Kidney (tissue), 14 donors: ENCODE results near the gene MMGT1. TPM values are rescaled to one million over a fixed set of nuclear protein-coding genes. Genes with fewer than 3 reads are reported as not detected.

Source experiments
- DNase-seq, 5 donors: peaks; one replicate each; pipeline ENCODE4 v3.0.0-alpha.2; 2013 to 2020
- FAIRE-seq: peaks from 2 replicates; lab custom pipeline; 2012; peaks lifted over from hg19 to GRCh38; lab: Jason Lieb, UNC
- H3K27ac ChIP-seq, 2 donors: one replicate each; pipeline ENCODE4 v1.7.0; 2013; ENCODE audit warnings: low read depth in 2 of 2, low read length in 2 of 2, inconsistent platforms in 1 of 2
- H3K27me3 ChIP-seq: one replicate; pipeline ENCODE4 v1.7.1; 2013; ENCODE audit warnings: low read length, inconsistent platforms; ENCODE audit not compliant: control insufficient read depth, insufficient read depth
- H3K36me3 ChIP-seq, 3 donors: one replicate each; pipeline versions ENCODE4 v1.7.0 to v1.7.1; 2013; ENCODE audit warnings: low read length in 3 of 3, control low read depth in 1 of 3, inconsistent platforms in 1 of 3; ENCODE audit not compliant: insufficient read depth in 3 of 3, control insufficient read depth in 2 of 3
- H3K4me1 ChIP-seq, 3 donors: one replicate each; pipeline versions ENCODE4 v1.7.0 to v1.7.1; 2013; ENCODE audit warnings: low read length in 3 of 3, inconsistent platforms in 1 of 3, low read depth in 1 of 3; ENCODE audit not compliant: control insufficient read depth in 2 of 3, insufficient read depth in 2 of 3
- H3K4me3 ChIP-seq, 3 donors: one replicate each; pipeline versions ENCODE4 v1.7.0 to v1.8.1; 2013; ENCODE audit warnings: low read length in 3 of 3, control low read depth in 1 of 3, inconsistent platforms in 1 of 3
- H3K9ac ChIP-seq, 3 donors: one replicate each; pipeline versions ENCODE4 v1.7.0 to v1.7.1; 2013; ENCODE audit warnings: low read length in 3 of 3, control low read depth in 1 of 3, inconsistent platforms in 1 of 3
- H3K9me3 ChIP-seq, 3 donors: one replicate each; pipeline versions ENCODE4 v1.7.0 to v1.7.1; 2013; ENCODE audit warnings: low read length in 3 of 3, control low read depth in 1 of 3, inconsistent platforms in 1 of 3; ENCODE audit not compliant: control insufficient read depth in 2 of 3, insufficient read depth in 1 of 3
- intact Hi-C: fragments of 100-400 bp; cut with DNase I; formaldehyde crosslinking; loops from one replicate; pipeline ENCODE4 v1.11.1; 2022
- polyA plus RNA-seq: library from polyadenylated mRNA; stranded (reverse); fragments of 350-450 nt; fragmentation: Illumina TruSeq; extraction: RNeasy Lipid Tissue Mini Kit (QIAGEN cat#74804); gene quantifications from one replicate; pipeline ENCODE4 v1.2.3, GENCODE V29; 2014; ENCODE audit warnings: low read depth, low replicate concordance; ENCODE audit not compliant: insufficient read depth
- total RNA-seq: library from RNA; stranded (reverse); fragmentation: NEBNext Ultra II Directional; extraction: Animal tissue kit (Norgen Biotek cat#: 25700); gene quantifications from one replicate; pipeline ENCODE4 v1.2.1, GENCODE V29; 2021
- TF ChIP-seq, protein P1 (sequence below): IDR thresholded peaks from 3 replicates; pipeline ENCODE4 v1.5.1; 2012; ENCODE audit warnings: mild to moderate bottlenecking, moderate library complexity, borderline replicate concordance; ENCODE audit not compliant: insufficient read depth; ENCODE audit errors: extremely low read depth
- donor health status: control.
- donor health status: control.
- donor health status: control.
- donor health status: control.
- donor health status: control.
- donor health status: DM: yes; HTN: yes; CAD: no.
- donor health status: Normal renal cell carcinoma (clear cell type).

MMGT1 gene
- total and polyA plus RNA-seq, 2 donors from 2014 or later = 15.3 to 30.9 TPM

DNA sequence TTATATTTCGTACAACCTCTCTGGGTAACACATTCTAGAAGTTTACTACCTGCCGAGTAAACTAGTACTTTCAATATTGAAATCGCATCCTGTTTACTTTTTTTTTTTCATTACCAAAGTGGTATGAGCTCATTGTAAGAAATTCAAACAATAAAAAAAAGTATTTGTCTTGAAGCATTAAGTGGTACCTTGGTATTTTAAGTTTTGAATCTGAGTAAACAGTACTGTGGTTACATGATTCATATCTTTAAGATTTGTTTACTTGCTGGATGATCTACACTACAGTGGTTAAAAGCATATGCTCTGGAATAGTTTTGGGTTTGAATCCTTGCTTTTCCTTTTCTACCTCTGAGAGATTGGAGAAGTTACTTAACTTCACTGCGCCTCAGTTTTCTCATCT lies 3.8 kb upstream of the MMGT1 start:
- H3K27ac ChIP-seq = no peak overlapping the region
- FAIRE-seq (no peak), DNase-seq (no peak)
- H3K27me3 ChIP-seq = no peaks in the 10 kb centered on the region
- TF ChIP-seq, protein P1, sequence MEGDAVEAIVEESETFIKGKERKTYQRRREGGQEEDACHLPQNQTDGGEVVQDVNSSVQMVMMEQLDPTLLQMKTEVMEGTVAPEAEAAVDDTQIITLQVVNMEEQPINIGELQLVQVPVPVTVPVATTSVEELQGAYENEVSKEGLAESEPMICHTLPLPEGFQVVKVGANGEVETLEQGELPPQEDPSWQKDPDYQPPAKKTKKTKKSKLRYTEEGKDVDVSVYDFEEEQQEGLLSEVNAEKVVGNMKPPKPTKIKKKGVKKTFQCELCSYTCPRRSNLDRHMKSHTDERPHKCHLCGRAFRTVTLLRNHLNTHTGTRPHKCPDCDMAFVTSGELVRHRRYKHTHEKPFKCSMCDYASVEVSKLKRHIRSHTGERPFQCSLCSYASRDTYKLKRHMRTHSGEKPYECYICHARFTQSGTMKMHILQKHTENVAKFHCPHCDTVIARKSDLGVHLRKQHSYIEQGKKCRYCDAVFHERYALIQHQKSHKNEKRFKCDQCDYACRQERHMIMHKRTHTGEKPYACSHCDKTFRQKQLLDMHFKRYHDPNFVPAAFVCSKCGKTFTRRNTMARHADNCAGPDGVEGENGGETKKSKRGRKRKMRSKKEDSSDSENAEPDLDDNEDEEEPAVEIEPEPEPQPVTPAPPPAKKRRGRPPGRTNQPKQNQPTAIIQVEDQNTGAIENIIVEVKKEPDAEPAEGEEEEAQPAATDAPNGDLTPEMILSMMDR = no peak
- H3K4me3 ChIP-seq = no peak overlapping the region
- no peaks in the 10 kb centered on the region for H3K36me3 ChIP-seq
- no peaks in the 10 kb centered on the region for H3K9me3 ChIP-seq
- no peak overlapping the region for H3K9ac ChIP-seq
- peaks cover 0 to 2% (median 0%) of the 10 kb centered on the region in 3 donors for H3K4me1 ChIP-seq
- intact Hi-C loops = no loop called here

DNA sequence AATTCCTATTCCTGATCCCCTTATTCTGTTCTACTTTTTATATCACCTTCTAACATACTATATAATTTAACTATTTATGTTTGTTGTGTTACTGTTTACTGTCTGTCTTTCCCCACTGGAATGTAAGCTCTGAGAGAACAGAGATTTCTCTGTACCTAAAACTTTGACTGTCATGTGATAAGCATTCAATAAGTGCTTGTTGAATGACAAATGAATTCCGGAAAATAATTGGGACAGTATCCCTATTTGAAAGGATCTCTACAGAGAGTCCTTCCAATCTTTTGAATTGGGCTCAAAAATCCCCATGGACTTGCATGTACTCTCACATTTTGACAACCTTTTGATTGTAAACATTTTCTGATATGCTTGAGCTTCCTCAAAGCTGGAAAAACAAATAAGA lies 1.6 kb upstream of the MMGT1 start:
- intact Hi-C loops = no loop called here
- Histone ChIP-seq H3K9me3 (no peaks in the 10 kb centered on the region), H3K4me1 (peaks cover 0 to 4% (median 0%) of the 10 kb centered on the region in 3 donors), H3K36me3 (no peaks in the 10 kb centered on the region), H3K9ac (no peak overlapping the region), H3K27me3 (no peaks in the 10 kb centered on the region), H3K27ac (no peak overlapping the region), H3K4me3 (no peak overlapping the region)
- TF ChIP-seq, protein P1 = no peak
- no peak for FAIRE-seq
- DNase-seq = no peak

DNA sequence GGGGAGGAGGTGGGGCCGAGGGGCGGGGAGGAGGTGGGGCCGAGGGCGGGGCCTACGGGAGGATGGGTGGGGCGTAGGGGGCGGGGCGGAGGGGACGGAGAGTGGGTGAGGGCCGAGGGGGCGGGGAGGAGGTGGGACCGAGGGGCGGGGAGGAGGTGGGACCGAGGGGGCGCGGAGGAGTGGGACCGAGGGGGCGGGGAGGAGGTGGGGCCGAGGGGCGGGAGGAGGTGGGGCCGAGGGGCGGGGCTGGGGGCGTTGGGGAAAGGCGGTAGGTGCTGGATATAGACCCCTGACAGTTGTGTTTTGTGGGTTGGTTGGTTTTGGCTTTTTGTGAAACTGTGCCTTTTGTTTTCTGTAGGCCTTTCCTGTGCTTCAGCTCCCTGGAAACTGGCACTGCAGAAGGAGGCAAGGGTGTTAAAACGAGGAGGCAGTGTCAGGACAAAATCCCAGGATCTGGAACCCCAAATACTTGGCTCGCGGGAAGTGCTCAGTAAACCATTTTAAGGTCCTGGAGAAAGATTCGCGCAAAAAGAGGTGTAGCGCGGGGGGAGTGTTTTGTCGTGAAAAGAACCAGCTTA lies 580 bp upstream of the MMGT1 start:
- TF ChIP-seq, protein P1 = no peak
- no peaks in the 10 kb centered on the region for H3K9me3 ChIP-seq
- H3K27ac ChIP-seq = no peak overlapping the region
- no peaks in the 10 kb centered on the region for H3K27me3 ChIP-seq
- no peaks in the 10 kb centered on the region for H3K36me3 ChIP-seq
- DNase-seq = peak; percentile 63 to 94 (median 84)
- intact Hi-C loops = no loop called here
- H3K4me1 ChIP-seq = peaks cover 0 to 4% (median 0%) of the 10 kb centered on the region in 3 donors
- peak overlapping the region in 2 of 3 donors; percentile 1 to 46 for H3K9ac ChIP-seq
- H3K4me3 ChIP-seq = peak overlapping the region; percentile 53 to 79 (median 67)
- FAIRE-seq = no peak
